Rectal smooth muscle tissue (tissue), 1 donor: Measurements from ENCODE around the gene CPE.

ENCODE experiments used
- H3K27ac ChIP-seq: one replicate; pipeline ENCODE4 v1.7.0; 2013; ENCODE audit warnings: low read depth, low read length, inconsistent platforms
- H3K27me3 ChIP-seq: one replicate; pipeline ENCODE4 v1.7.0; 2013; ENCODE audit warnings: low read length; ENCODE audit not compliant: control insufficient read depth, insufficient read depth
- H3K36me3 ChIP-seq: one replicate; pipeline ENCODE4 v1.7.0; 2013; ENCODE audit warnings: low read length; ENCODE audit not compliant: control insufficient read depth, insufficient read depth
- H3K4me1 ChIP-seq: one replicate; pipeline ENCODE4 v1.7.0; 2013; ENCODE audit warnings: low read length; ENCODE audit not compliant: control insufficient read depth, insufficient read depth
- H3K4me3 ChIP-seq: one replicate; pipeline ENCODE4 v1.7.0; 2013; ENCODE audit warnings: low read length
- H3K9ac ChIP-seq: one replicate; pipeline ENCODE4 v1.7.0; 2013; ENCODE audit warnings: low read length

Gene CPE

GRCh38 chr4:165369522-165369921 is 9.3 kb upstream of the CPE start:
- Histone ChIP-seq H3K27ac (no peak overlapping the region), H3K4me1 (peaks cover 5% of the 10 kb centered on the region), H3K36me3 (no peaks in the 10 kb centered on the region), H3K27me3 (no peaks in the 10 kb centered on the region), H3K4me3 (no peak overlapping the region), H3K9ac (no peak overlapping the region)

GRCh38 chr4:165370530-165370929 is 8.3 kb upstream of the CPE start:
- H3K36me3 ChIP-seq: no peaks in the 10 kb centered on the region
- no peak overlapping the region for H3K4me3 ChIP-seq
- no peak overlapping the region for H3K27ac ChIP-seq
- no peak overlapping the region for H3K9ac ChIP-seq
- no peaks in the 10 kb centered on the region for H3K27me3 ChIP-seq
- H3K4me1 ChIP-seq: no peaks in the 10 kb centered on the region

- no peaks in the 10 kb centered on the region for H3K4me1 ChIP-seq
- no peaks in the 10 kb centered on the region for H3K36me3 ChIP-seq
- H3K27me3 ChIP-seq: no peaks in the 10 kb centered on the region
- no peak overlapping the region for H3K4me3 ChIP-seq
- H3K27ac ChIP-seq: no peak overlapping the region
- no peak overlapping the region for H3K9ac ChIP-seq
Observed at GRCh38 chr4:165375465-165375864, 3.3 kb upstream of the CPE start.

GRCh38 chr4:165378398-165378744 is 437 bp upstream of the CPE start:
- H3K27ac ChIP-seq: peak overlapping the region; percentile 62
- H3K27me3 ChIP-seq: no peaks in the 10 kb centered on the region
- no peaks in the 10 kb centered on the region for H3K4me1 ChIP-seq
- peak overlapping the region; percentile 13 for H3K9ac ChIP-seq
- no peaks in the 10 kb centered on the region for H3K36me3 ChIP-seq
- H3K4me3 ChIP-seq: peak overlapping the region; percentile 70

GRCh38 chr4:165379678-165380064 is 863 bp downstream of the CPE start:
- no peaks in the 10 kb centered on the region for H3K36me3 ChIP-seq
- no peak overlapping the region for H3K9ac ChIP-seq
- H3K27me3 ChIP-seq: no peaks in the 10 kb centered on the region
- peak overlapping the region; percentile 70 for H3K4me3 ChIP-seq
- no peaks in the 10 kb centered on the region for H3K4me1 ChIP-seq
- no peak overlapping the region for H3K27ac ChIP-seq

GRCh38 chr4:165380805-165381204 is 2.0 kb downstream of the CPE start:
- Histone ChIP-seq H3K9ac (no peak overlapping the region), H3K4me3 (no peak overlapping the region), H3K36me3 (no peaks in the 10 kb centered on the region), H3K27ac (no peak overlapping the region), H3K27me3 (no peaks in the 10 kb centered on the region), H3K4me1 (no peaks in the 10 kb centered on the region)

- Histone ChIP-seq H3K4me3 (no peak overlapping the region), H3K27ac (no peak overlapping the region), H3K4me1 (no peaks in the 10 kb centered on the region), H3K9ac (no peak overlapping the region), H3K27me3 (no peaks in the 10 kb centered on the region), H3K36me3 (no peaks in the 10 kb centered on the region)
Observed at GRCh38 chr4:165381821-165382373, 3.1 kb downstream of the CPE start.

GRCh38 chr4:165382640-165383039 is 3.8 kb downstream of the CPE start:
- no peak overlapping the region for H3K4me3 ChIP-seq
- H3K27me3 ChIP-seq: no peaks in the 10 kb centered on the region
- no peaks in the 10 kb centered on the region for H3K4me1 ChIP-seq
- H3K27ac ChIP-seq: no peak overlapping the region
- no peaks in the 10 kb centered on the region for H3K36me3 ChIP-seq
- no peak overlapping the region for H3K9ac ChIP-seq

- Histone ChIP-seq H3K4me1 (no peaks in the 10 kb centered on the region), H3K27me3 (no peaks in the 10 kb centered on the region), H3K9ac (no peak overlapping the region), H3K36me3 (no peaks in the 10 kb centered on the region), H3K4me3 (no peak overlapping the region), H3K27ac (no peak overlapping the region)
Observed at GRCh38 chr4:165383591-165384073, 4.8 kb downstream of the CPE start.

GRCh38 chr4:165384186-165384585 is 5.4 kb downstream of the CPE start:
- no peak overlapping the region for H3K9ac ChIP-seq
- no peaks in the 10 kb centered on the region for H3K27me3 ChIP-seq
- H3K27ac ChIP-seq: no peak overlapping the region
- H3K4me1 ChIP-seq: no peaks in the 10 kb centered on the region
- H3K4me3 ChIP-seq: no peak overlapping the region
- no peaks in the 10 kb centered on the region for H3K36me3 ChIP-seq

GRCh38 chr4:165384598-165384997 is 5.8 kb downstream of the CPE start:
- Histone ChIP-seq H3K9ac (no peak overlapping the region), H3K36me3 (no peaks in the 10 kb centered on the region), H3K27ac (no peak overlapping the region), H3K4me1 (no peaks in the 10 kb centered on the region), H3K4me3 (no peak overlapping the region), H3K27me3 (no peaks in the 10 kb centered on the region)

- H3K9ac ChIP-seq: no peak overlapping the region
- H3K4me1 ChIP-seq: no peaks in the 10 kb centered on the region
- no peaks in the 10 kb centered on the region for H3K27me3 ChIP-seq
- no peak overlapping the region for H3K4me3 ChIP-seq
- H3K36me3 ChIP-seq: no peaks in the 10 kb centered on the region
- H3K27ac ChIP-seq: no peak overlapping the region
Observed at GRCh38 chr4:165385126-165385525, 6.3 kb downstream of the CPE start.

- Histone ChIP-seq H3K27me3 (no peaks in the 10 kb centered on the region), H3K9ac (no peak overlapping the region), H3K27ac (no peak overlapping the region), H3K4me1 (no peaks in the 10 kb centered on the region), H3K36me3 (no peaks in the 10 kb centered on the region), H3K4me3 (no peak overlapping the region)
Observed at GRCh38 chr4:165386328-165386727, 7.5 kb downstream of the CPE start.
